ENCODE data around the gene THPO. TPM values are rescaled to one million over a fixed set of nuclear protein-coding genes. Genes with fewer than 3 reads are reported as not detected.

Gene THPO
- total RNA-seq: 0.14 TPM in 1 of 2 replicates, not detected in the other

GRCh38 chr3:184377882-184378445, at the start of gene THPO:
THPO (minus strand) TSS chr3:184378207; CDS start chr3:184376259, 1,948 bp downstream.

GRCh38 chr3:184379358-184380184, 1.6 kb upstream of the THPO start, which contains the start of gene CHRD:
CHRD (plus strand) TSS chr3:184380054; CDS start chr3:184380319, 265 bp downstream.

GRCh38 chr3:184361532-184361931, 16.5 kb downstream of the THPO start, which contains the start of the genes CLCN2 and POLR2H:
CLCN2 (minus strand) TSS chr3:184361605; CDS start chr3:184361479, 126 bp downstream.
POLR2H (plus strand) TSS chr3:184361710; CDS start chr3:184363493, 1,783 bp downstream.

GRCh38 chr3:184337399-184337714, 40.6 kb downstream of the THPO start, which contains the start of gene FAM131A:
FAM131A (plus strand) TSS chr3:184337600; CDS start chr3:184337631, 31 bp downstream.

Small RNAs within 50 kb of the gene (small RNA-seq; reads per million reads assigned to genes)
- 724 reads per million, percentile 99 among the genes with 10 or more reads in this experiment for gene SNORD66 (ENCODE audit: low replicate concordance)

Other genes with a start within 250 kb of the THPO start
- gene EIF2B5, start 242.8 kb downstream of the THPO start, total RNA-seq: 26.0 and 39.7 TPM in 2 replicates
- 58.4 and 68.9 TPM in 2 replicates for gene DVL3, start 222.8 kb downstream of the THPO start, total RNA-seq
- gene AP2M1, start 203.4 kb downstream of the THPO start, total RNA-seq: 435 and 453 TPM in 2 replicates
- gene ABCF3, start 192.0 kb downstream of the THPO start, total RNA-seq: 45.5 and 56.7 TPM in 2 replicates
- not detected in 2 replicates for gene VWA5B2, start 148.6 kb downstream of the THPO start, total RNA-seq
- 51.4 and 53.7 TPM in 2 replicates for gene ALG3, start 129.2 kb downstream of the THPO start, total RNA-seq
- gene EEF1AKMT4, start 128.5 kb downstream of the THPO start, total RNA-seq: 4.2 and 6.3 TPM in 2 replicates
- gene CAMK2N2, start 116.7 kb downstream of the THPO start, total RNA-seq: 0.14 and 0.22 TPM in 2 replicates
- gene ECE2, start 102.2 kb downstream of the THPO start, total RNA-seq: not detected in 2 replicates
- 330 and 915 TPM in 2 replicates for gene PSMD2, start 79.0 kb downstream of the THPO start, total RNA-seq
- 351 and 464 TPM in 2 replicates for gene EIF4G1, start 63.6 kb downstream of the THPO start, total RNA-seq
- gene FAM131A, start 40.6 kb downstream of the THPO start, total RNA-seq: 7.4 and 23.3 TPM in 2 replicates
- 2.8 and 8.7 TPM in 2 replicates for gene CLCN2, start 16.6 kb downstream of the THPO start, total RNA-seq
- 61.1 and 74.4 TPM in 2 replicates for gene POLR2H, start 16.5 kb downstream of the THPO start, total RNA-seq
- under 0.01 and 0.29 TPM in 2 replicates for gene CHRD, start 1.8 kb upstream of the THPO start, total RNA-seq
- gene EPHB3, start 183.6 kb upstream of the THPO start, total RNA-seq: 1.1 and 2.6 TPM in 2 replicates

Data from placental pericyte (primary cell).